GM19023 (cell line): ENCODE results near the gene TEX29.

Experiments
- ATAC-seq: cut with Tn5 transposase; IDR thresholded peaks from one replicate; pipeline ENCODE4 v1.9.1; 2021; ENCODE audit warnings: mild to moderate bottlenecking, moderate library complexity; ENCODE audit not compliant: unreplicated experiment

Gene TEX29

DNA sequence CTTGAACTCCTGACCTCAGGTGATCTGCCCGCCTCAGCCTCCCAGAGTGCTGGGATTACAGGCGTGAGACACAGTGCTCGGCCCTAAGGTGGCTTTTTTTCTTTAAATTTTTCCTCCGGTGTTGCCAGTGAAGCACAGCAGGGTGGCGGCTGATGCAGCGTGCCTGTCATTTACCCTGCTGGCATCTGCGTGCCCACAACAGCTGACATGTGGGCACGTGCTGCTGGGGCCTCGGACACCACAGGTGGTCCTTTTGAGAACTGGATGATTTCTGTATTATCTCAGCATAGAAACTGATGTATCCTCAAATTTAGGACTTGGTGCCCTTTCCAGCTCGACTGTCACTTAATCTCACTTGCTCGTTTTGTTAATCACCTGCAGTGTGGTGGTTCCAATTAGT is 31.2 kb upstream of the TEX29 start:
- ATAC-seq = no peak

GRCh38 chr13:111291908-111292307 is 28.5 kb upstream of the TEX29 start:
- ATAC-seq = no peak

DNA sequence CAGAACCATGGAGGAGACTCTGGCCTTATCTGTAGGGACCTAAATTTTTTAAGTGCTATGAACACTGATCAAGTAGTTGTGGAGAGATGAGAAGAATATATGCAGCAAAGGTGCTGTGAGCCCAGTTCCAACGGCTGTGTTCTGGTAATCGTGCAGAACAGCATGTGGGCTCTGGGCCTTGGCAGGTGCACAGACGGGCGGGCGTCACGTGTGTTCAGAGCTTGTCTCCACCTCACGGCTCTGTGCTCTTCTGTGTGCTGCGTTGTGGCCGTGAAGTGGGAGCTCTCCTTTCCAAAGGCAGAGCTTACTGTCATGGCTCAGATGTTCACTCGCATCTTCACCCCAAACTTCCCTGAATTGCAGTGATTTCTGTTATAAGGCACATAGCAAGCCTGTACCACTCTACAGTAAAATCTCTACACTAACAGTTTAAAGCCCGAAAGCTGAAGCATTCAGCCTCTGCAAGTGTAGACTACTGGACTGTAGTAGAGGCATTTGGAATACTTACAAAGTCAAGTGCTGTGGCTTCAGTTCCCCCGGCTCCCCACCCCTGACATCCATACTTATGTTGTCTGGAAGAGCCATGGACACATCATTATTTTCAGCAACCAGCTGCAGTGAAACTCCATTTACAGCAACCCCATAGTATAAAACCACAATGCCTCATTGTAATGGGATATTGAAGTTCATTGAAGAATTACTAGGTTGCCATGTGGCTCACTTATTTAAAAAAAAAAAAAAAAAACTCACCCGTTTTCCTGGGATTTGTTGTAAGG is 27.5 kb upstream of the TEX29 start:
- ATAC-seq = no peak

- no peak for ATAC-seq
Measured at GRCh38 chr13:111295886-111296285, 24.6 kb upstream of the TEX29 start.

DNA sequence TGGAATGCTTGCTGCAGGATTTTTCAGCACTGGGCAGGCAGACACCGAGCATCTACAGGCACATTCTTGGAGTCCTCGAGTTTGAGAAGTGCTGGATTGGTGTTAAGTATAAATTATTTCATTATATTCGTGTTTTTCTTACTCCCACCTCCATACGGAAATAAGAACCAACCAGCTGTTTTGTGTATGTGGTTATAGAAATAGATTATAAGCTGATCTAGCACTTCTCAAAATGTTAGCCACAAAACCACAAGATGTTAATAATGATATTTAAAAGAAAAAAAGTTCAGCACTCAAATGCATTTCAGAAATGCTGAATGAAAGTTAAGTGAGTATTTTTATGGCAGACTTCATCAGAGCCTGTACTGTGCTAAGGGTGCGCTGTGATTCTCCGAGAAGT is 24.0 kb upstream of the TEX29 start:
- no peak for ATAC-seq

DNA sequence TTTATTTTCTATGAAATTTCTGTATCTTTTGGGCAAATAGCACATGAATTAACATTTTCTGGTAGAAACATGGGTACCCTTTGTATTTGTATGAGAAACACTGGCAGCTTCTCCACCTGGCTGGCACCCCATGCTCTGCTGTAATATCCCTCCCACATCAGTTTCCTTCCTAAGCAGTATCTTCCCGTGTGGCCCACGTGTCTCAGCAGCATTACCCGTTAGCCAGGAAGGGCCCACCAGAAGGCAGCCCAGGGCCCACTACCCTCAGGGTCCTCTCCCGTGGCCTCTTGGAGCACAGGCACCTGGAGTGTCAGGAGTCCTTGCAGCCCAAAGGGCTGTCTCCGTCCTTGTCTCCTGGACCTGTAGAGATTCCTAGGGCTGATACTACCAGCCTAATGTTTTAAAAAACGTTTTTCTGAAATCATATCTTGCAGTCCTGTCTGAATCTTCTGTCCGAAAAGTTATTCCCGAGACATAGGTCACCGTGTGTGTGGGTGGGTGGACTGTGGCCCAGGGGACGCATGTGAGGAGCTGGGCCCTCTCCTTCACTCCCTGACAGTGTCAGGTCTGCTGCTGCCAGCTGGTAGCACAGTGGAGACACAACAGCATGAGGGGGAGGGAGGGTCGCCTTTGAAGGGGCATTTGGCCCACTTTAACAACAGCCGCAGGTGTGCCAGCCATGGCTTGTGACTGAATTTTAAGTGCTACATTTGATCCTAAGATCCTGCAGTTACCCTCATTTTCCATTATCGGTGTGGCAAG is 22.0 kb upstream of the TEX29 start:
- no peak for ATAC-seq

DNA sequence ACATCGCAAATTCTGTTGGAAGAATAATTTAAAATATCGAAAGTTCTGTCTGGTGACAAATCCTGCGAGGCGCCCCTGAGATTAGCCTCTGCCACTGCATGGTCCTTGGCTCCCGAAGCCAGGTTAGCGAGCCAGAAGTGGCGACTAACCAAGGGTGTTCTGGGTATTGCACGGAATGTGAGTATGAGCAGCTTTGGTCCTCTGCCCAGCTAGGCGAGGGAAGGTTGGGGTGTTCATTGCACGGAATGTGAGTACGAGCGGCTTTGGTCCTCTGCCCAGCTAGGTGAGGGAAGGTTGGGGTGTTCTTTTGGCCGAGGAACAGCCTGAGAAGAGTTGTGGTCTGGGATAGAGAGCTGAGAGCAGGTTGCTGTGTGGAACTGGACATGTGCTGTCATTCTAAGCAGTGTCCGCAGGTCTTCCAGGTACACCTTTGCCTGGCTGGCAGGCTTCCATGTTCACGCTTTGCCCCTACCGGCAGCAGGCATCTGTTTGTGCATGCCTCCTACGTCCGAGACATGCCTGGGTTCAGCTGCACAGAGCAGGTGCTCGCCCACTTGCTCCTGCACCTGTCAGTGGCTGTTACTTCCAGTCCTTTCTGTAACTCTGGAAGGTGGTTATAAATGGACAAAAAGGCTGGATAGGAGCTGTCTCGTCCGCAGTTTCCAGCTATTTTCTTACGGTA is 18.3 kb upstream of the TEX29 start:
- ATAC-seq = no peak

DNA sequence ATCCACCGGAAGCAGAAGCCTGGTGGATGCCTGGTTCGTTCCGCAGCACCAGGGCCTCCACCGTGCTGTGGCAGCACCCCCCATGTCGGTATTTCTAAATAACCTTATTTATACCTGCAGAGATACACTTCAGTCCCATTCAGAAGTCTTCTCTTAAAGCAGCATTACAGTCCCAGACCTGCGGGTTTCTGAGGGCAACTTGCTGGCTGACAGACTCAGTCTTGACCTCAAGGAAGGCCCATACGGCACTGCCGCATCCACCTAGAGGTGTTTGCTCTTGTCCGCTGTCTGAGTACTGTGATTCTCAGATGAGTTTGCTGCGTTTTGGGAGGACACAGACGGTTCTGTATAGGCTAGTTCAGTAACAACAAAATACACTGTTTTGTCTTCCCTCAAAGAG is 16.9 kb upstream of the TEX29 start:
- ATAC-seq = no peak

- peak; percentile 91 for ATAC-seq
Measured at GRCh38 chr13:111304041-111304544, 16.3 kb upstream of the TEX29 start.

GRCh38 chr13:111304603-111305289 is 15.7 kb upstream of the TEX29 start:
- ATAC-seq = no peak

- ATAC-seq = no peak
Measured at GRCh38 chr13:111312944-111313590, 7.4 kb upstream of the TEX29 start.

- ATAC-seq = no peak
Measured at GRCh38 chr13:111313911-111314425, 6.5 kb upstream of the TEX29 start.

GRCh38 chr13:111314852-111315251 is 5.6 kb upstream of the TEX29 start:
- ATAC-seq = no peak

GRCh38 chr13:111315347-111315995 is 5.0 kb upstream of the TEX29 start:
- ATAC-seq = no peak

GRCh38 chr13:111316161-111316730 is 4.2 kb upstream of the TEX29 start:
- no peak for ATAC-seq

DNA sequence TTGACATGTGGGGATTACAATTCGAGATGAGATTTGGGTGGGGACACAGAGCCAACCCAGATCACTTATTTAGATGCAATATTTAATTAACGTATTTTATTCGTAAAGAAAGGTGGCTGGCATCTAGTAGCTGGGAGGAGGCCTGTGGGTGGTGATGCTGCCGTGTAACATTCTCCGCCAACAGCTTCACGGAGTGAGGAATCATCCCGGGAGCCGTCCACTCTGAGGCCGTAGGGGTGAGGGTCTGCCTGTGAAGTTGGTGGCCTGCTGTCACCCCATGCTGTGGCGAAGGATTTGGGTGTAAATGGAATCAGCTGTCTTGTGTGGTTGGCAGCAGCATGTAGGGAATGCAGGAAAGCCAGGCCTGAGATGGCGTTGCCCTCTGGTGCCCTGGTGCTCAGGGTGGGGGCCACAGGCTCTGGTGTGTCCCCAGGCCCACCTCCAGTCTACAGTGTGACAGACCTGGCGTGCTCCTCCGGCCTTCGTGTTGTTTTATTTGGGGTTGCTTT is 3.3 kb upstream of the TEX29 start:
- ATAC-seq = no peak

DNA sequence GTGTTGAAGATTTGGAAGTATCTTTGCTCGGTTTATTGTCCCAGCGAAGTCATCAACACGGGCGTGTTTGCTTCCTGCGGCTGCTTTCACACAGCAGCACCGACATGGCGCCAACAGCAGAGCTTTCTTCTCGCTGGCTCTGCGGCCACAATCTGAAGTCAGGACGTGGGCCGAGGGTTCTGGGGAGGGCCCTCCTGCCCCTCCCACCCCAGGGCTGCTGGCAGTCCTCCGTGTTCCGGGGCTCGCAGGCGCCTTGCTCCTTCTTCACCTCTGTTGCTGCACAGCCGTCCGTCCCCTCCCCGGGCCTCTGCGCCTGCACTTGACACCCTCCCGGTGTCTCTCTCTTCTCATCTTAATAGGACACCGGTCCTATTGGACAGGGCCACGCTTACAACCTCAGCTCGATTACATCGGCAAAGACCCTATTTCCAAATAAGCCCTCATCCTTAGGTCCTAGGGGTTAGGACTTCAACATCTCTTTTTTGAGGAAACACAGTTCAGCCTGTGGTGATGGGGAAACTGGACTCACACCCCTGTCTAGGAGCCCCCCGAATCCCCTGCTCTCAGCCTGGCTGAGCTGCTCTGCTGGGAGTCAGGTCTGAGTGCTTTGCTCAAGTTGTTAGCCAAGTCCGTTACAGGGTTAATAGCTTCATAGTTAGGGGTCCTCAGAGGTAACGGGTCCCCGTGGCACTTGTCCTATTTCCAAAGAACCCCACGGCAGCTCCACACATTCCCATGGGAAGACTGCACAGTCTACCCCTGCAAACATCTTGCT is 2.7 kb upstream of the TEX29 start:
- no peak for ATAC-seq

DNA sequence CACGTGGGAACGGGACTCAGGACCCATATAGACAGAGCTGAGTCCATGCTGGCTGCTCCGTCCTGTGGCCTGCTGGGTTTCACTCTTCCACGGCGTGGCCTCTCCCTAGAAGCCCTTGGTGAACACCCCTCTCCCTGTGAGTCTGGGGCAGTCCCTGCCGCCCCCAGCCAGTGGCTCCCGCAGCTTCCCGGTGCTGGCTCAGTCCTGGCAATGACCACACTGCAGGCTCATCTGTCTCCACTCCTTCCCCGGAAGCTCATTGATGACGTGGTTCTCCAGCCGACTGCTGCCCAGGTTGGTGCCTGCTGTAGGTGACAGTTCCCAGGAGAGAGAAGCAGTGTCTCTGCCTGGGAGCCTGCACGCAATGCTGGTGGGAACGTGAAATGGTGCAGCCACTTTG is 2.1 kb upstream of the TEX29 start:
- ATAC-seq = no peak

GRCh38 chr13:111319521-111319920 is 921 bp upstream of the TEX29 start:
- ATAC-seq = no peak
